SK-N-SH (cell line): Measurements from ENCODE around the gene MUC5AC.

Source experiments
- CTCF ChIP-seq: fragments of 200-600 bp; sonication (generic); IDR thresholded peaks from 2 replicates; pipeline ENCODE4 v1.6.1; 2017; ENCODE audit warnings: antibody characterized with exemption, mild to moderate bottlenecking, moderate library complexity
- EP300 ChIP-seq, 2 experiments: IDR thresholded peaks; 2 replicates each; pipeline versions ENCODE4 v1.4.0 to v1.6.1; 2012; ENCODE audit warnings: borderline replicate concordance in 1 of 2, low read depth in 1 of 2, low read length in 1 of 2
- EZH2phosphoT487 ChIP-seq: fragments of 200-600 bp; sonication (generic); IDR thresholded peaks from 2 replicates; pipeline ENCODE4 v1.6.1; 2017; ENCODE audit warnings: low read depth, mixed run types, mild to moderate bottlenecking, antibody characterized with exemption, moderate library complexity, borderline replicate concordance
- JUND ChIP-seq: IDR thresholded peaks from 2 replicates; pipeline ENCODE4 v1.4.0; 2012
- NFIC ChIP-seq: IDR thresholded peaks from 2 replicates; pipeline ENCODE4 v1.4.0; 2012; ENCODE audit warnings: borderline replicate concordance
- POLR2AphosphoS5 ChIP-seq: IDR thresholded peaks from 2 replicates; pipeline ENCODE4 v1.6.1; 2012; ENCODE audit warnings: low read depth, low read length
- RAD21 ChIP-seq: IDR thresholded peaks from 2 replicates; pipeline ENCODE4 v1.6.1; 2012; ENCODE audit warnings: mild to moderate bottlenecking, low read length
- REST ChIP-seq: IDR thresholded peaks from 2 replicates; pipeline ENCODE4 v1.6.1; 2012; ENCODE audit warnings: mild to moderate bottlenecking, low read depth, low read length, moderate library complexity

GRCh38 chr11:1153951-1154493 is 3.7 kb upstream of the MUC5AC start:
- TF ChIP-seq CTCF = no peak
- TF ChIP-seq REST = no peak
- no peak for TF ChIP-seq EP300 (IDR thresholded peaks at IDR 0.05; ENCODE audit: borderline replicate concordance in 1 of 2, low read depth in 1 of 2, low read length in 1 of 2)
- no peak for TF ChIP-seq RAD21
- TF ChIP-seq POLR2AphosphoS5 = no peak
- TF ChIP-seq NFIC = no peak
- no peak for TF ChIP-seq EZH2phosphoT487
- no peak for TF ChIP-seq JUND
